ENCODE data around the gene PIGU.

The PIGU gene

DNA sequence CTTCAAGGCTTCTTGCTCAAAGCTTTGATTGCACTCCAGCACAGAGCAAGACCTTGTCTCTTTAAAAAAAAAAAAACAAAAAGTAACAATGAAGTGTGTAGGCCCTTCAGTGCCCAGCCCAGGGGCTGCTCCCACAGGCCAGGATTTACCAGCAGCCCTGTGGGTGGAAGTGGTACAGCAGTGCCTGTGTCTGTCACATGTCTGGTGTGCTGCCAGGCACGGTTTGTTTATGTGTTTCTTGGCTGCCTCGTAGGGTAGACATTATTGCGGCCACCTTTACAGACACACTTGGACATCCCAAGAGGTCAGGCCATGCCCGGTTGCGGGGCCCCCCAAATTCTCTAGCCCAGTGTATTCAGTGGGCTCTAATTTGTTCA lies 148.0 kb downstream of the PIGU start:
- H3K4me1 ChIP-seq (ENCODE audit: insufficient read depth, poor library complexity, severe bottlenecking) = peaks cover 18% of the 10 kb centered on the region
- H3K9me3 ChIP-seq (ENCODE audit: severe bottlenecking) = no peaks in the 10 kb centered on the region
- no peak overlapping the region for H3K4me3 ChIP-seq (ENCODE audit: severe bottlenecking)
- H3K36me3 ChIP-seq (ENCODE audit: low read depth) = peaks cover 82% of the 10 kb centered on the region
- no peaks in the 10 kb centered on the region for H3K27me3 ChIP-seq (ENCODE audit: insufficient read depth, poor library complexity, severe bottlenecking)
- ATAC-seq (ENCODE audit: low read depth) (no peak), DNase-seq (ENCODE audit: low spot score) (peak; percentile 67)
- H3K27ac ChIP-seq (ENCODE audit: poor library complexity, severe bottlenecking) = no peak overlapping the region
- TF ChIP-seq, protein P1, sequence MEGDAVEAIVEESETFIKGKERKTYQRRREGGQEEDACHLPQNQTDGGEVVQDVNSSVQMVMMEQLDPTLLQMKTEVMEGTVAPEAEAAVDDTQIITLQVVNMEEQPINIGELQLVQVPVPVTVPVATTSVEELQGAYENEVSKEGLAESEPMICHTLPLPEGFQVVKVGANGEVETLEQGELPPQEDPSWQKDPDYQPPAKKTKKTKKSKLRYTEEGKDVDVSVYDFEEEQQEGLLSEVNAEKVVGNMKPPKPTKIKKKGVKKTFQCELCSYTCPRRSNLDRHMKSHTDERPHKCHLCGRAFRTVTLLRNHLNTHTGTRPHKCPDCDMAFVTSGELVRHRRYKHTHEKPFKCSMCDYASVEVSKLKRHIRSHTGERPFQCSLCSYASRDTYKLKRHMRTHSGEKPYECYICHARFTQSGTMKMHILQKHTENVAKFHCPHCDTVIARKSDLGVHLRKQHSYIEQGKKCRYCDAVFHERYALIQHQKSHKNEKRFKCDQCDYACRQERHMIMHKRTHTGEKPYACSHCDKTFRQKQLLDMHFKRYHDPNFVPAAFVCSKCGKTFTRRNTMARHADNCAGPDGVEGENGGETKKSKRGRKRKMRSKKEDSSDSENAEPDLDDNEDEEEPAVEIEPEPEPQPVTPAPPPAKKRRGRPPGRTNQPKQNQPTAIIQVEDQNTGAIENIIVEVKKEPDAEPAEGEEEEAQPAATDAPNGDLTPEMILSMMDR (IDR thresholded peaks at IDR 0.05; ENCODE audit: poor library complexity, severe bottlenecking) = no peak

DNA sequence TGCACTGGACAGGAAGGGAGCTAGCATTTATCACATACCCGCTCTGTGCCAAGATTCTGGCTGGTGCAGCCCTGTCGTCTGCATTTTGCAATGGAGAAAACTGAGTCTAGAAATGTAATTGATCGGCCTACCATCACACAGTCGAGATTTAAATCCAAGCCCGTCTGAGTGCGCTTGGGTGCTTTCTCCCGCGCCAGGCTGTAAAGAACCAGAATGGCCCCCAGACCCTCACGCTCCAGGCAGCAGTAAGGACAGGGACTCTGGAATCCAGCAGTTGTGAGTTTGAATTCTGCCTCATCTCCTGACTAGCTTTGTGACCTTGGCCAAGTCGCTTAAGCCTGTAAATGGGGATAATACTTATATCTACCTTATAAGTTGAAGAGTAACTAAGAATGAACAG lies 149.9 kb downstream of the PIGU start:
- DNase-seq (ENCODE audit: low spot score) (peak; percentile 48), ATAC-seq (ENCODE audit: low read depth) (no peak)
- peaks cover 18% of the 10 kb centered on the region for H3K4me1 ChIP-seq (ENCODE audit: insufficient read depth, poor library complexity, severe bottlenecking)
- H3K27ac ChIP-seq (ENCODE audit: poor library complexity, severe bottlenecking) = peak overlapping the region; percentile 60
- peaks cover 68% of the 10 kb centered on the region for H3K36me3 ChIP-seq (ENCODE audit: low read depth)
- H3K9me3 ChIP-seq (ENCODE audit: severe bottlenecking) = no peaks in the 10 kb centered on the region
- H3K27me3 ChIP-seq (ENCODE audit: insufficient read depth, poor library complexity, severe bottlenecking) = no peaks in the 10 kb centered on the region
- H3K4me3 ChIP-seq (ENCODE audit: severe bottlenecking) = no peak overlapping the region
- TF ChIP-seq, protein P1 (IDR thresholded peaks at IDR 0.05; ENCODE audit: poor library complexity, severe bottlenecking) = no peak

DNA sequence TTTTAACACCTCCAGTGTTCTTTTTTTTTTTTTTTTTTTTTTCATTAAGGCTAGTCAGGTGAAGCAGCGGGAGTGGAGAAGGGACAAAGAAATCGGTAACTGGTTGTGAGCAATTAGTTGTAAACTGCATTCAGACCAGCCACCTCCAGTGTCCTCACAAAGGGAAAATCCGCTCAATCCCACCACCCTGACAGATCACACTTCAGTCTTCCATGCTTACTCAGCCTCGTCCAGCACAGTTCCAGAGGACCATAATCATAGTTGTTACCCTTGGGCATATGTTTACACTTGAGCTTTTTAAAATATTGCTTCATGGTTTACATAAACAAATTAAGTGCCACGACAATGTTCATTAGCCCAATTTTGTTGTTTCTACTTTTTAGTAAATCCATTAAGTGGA lies 150.4 kb downstream of the PIGU start:
- TF ChIP-seq, protein P1 (IDR thresholded peaks at IDR 0.05; ENCODE audit: poor library complexity, severe bottlenecking) = no peak
- peaks cover 18% of the 10 kb centered on the region for H3K4me1 ChIP-seq (ENCODE audit: insufficient read depth, poor library complexity, severe bottlenecking)
- peaks cover 65% of the 10 kb centered on the region for H3K36me3 ChIP-seq (ENCODE audit: low read depth)
- no peaks in the 10 kb centered on the region for H3K9me3 ChIP-seq (ENCODE audit: severe bottlenecking)
- ATAC-seq (ENCODE audit: low read depth) (no peak), DNase-seq (ENCODE audit: low spot score) (no peak)
- H3K4me3 ChIP-seq (ENCODE audit: severe bottlenecking) = no peak overlapping the region
- H3K27me3 ChIP-seq (ENCODE audit: insufficient read depth, poor library complexity, severe bottlenecking) = no peaks in the 10 kb centered on the region
- H3K27ac ChIP-seq (ENCODE audit: poor library complexity, severe bottlenecking) = peak overlapping the region; percentile 60

DNA sequence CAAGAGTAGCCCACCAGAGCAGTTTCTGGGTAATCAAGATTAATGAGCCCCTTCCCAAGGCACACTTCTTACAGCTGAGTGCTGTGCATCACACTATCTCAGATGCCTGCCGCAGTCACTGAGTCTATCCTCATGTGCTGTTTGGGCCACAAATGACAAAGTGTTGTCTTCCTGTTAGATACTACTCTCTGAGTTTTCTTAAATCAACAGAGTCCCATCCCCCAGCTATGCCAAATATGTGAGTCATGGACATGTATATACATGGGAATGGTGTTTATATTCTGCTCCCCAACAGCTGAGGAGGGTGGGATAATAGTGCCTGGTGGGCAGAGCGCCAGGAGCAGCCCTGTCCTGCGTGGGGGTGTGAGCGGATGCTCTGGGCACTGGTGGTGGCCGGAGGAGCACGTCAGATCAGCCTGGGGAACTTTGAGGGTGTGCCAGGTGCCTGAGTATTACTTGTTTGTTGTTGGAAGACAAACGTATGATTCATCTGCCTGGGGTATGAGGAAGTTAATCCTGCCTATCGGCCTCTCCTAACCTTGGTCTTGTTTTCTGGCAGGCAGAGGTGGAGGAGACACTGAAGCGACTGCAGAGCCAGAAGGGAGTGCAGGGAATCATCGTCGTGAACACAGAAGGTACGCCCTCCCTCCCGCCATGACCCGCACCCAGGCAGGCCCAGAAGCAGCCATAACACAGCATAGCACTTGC lies 151.0 kb downstream of the PIGU start:
- Histone ChIP-seq H3K36me3 (ENCODE audit: low read depth) (peaks cover 60% of the 10 kb centered on the region), H3K27me3 (ENCODE audit: insufficient read depth, poor library complexity, severe bottlenecking) (no peaks in the 10 kb centered on the region), H3K4me1 (ENCODE audit: insufficient read depth, poor library complexity, severe bottlenecking) (peaks cover 18% of the 10 kb centered on the region), H3K9me3 (ENCODE audit: severe bottlenecking) (no peaks in the 10 kb centered on the region), H3K27ac (ENCODE audit: poor library complexity, severe bottlenecking) (peak overlapping the region; percentile 60), H3K4me3 (ENCODE audit: severe bottlenecking) (no peak overlapping the region)
- TF ChIP-seq, protein P1 (IDR thresholded peaks at IDR 0.05; ENCODE audit: poor library complexity, severe bottlenecking) = no peak
- DNase-seq (ENCODE audit: low spot score) (peak; percentile 100), ATAC-seq (ENCODE audit: low read depth) (peak; percentile 92)

DNA sequence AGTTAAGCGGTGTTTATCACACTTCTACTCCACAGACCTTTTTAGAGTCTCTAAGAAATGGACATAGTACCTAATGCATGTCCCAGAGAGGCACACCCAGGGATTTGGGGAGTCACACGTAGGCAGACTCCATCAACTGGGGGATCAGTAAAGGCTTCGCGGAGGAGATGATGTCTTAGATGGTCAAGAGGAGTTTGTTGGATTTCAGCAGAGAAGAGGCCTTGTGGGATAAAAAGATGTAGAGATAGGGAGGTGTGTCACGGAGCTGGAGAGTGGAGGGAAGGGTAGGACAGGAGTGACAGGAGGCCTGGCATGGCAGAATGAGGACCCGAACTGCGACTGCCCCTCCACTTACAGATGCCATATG lies 151.6 kb downstream of the PIGU start:
- Histone ChIP-seq H3K9me3 (ENCODE audit: severe bottlenecking) (no peaks in the 10 kb centered on the region), H3K4me3 (ENCODE audit: severe bottlenecking) (no peak overlapping the region), H3K27me3 (ENCODE audit: insufficient read depth, poor library complexity, severe bottlenecking) (no peaks in the 10 kb centered on the region), H3K27ac (ENCODE audit: poor library complexity, severe bottlenecking) (peak overlapping the region; percentile 60), H3K4me1 (ENCODE audit: insufficient read depth, poor library complexity, severe bottlenecking) (peaks cover 18% of the 10 kb centered on the region), H3K36me3 (ENCODE audit: low read depth) (peaks cover 59% of the 10 kb centered on the region)
- no peak for DNase-seq (ENCODE audit: low spot score)
- TF ChIP-seq, protein P1 (IDR thresholded peaks at IDR 0.05; ENCODE audit: poor library complexity, severe bottlenecking) = no peak
- no peak; the same call in 2 of the 3 replicates for ATAC-seq (ENCODE audit: low read depth)
